ENCODE data around the gene CDC14B.

DNA sequence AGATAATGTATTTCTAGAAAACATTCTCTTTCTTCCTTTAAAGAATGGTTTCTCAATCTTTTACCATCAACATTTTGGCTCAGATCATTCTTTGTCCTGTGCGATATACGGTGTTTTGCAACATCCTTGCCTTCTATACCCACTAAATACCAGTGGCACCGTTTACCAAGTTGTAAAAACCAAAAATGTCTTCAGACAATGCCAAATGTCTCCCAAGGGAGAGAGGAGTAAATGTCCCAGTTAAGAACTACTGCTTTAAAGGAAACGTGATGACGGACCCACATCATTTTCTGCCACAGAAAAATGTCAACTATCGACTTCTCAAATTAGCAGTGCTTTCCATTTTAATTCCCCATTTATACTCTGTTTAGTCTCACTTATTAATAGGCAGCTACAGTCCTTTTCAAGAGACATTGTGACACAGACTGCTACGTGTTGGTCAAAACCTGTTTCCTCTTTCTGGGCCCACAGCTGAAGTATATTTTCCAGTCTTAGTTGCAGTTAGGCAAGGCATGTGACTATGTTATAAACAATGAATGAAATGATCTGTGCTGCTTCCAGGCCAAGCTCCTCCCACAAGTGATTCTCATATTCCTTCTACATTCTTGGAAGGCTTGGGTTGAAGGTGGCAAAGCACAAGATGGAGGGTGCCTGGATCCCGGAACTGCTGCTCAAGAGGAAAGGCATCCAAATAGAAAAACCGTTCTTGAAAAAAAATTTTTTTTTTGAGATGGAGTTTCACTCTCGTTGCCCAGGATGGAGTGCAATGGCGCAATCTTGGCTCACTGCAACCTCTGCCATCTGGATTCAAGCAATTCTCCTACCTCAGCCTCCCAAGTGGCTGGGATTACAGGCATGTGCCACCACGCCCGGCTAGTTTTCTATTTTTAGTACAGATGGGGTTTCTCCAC is 26.7 kb upstream of the CDC14B start:
- TF ChIP-seq EZH2 (IDR thresholded peaks at IDR 0.05) = no peak
- no peak for TF ChIP-seq POLR2AphosphoS5 (IDR thresholded peaks at IDR 0.05; ENCODE audit: borderline replicate concordance, low read depth, low read length)

Measured in SK-N-MC (cell line).